ENCODE results near the gene FFAR2.
"Not testable (repeated sequence)": the region's sequence is repeated elsewhere in the genome, so short reads cannot be mapped to it uniquely, and the experiment has no call there.

FFAR2 gene

DNA sequence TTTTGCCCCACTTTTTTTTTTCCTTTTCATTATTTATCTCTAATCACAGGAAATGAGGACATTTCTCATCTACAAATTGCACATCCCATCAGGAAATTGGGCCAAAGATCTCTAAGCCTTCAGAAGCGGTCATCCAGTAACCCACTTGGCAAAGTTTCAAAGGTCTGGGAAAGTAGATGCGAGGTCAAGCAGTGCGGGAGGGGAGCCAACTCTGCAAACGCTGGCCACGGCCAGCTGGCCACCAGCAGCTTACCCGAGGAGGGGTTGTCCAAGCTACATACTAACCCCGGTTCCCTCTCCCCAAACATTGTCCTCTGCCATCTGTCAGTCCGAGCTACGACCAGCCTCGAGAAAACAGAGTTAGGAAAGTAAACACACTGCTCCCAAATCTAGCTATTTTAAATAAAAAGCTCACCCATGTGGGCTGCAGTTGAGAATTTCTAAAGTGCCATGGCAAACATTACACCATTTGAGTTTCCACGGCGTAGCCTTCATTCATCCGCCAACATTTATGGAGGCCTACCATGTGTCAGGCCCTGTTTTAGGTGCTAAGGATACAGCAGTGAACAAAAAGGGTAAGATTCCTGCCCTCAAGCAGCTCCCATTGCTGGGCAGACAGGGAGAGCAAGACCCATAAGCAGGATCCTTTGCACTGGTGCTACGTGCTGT lies 11.5 kb downstream of the FFAR2 start:
- H3K4me3 Mint-ChIP-seq: no peak overlapping the region
- no peak overlapping the region for H3K27ac Mint-ChIP-seq
- no peaks in the 10 kb centered on the region for H3K9me3 Mint-ChIP-seq
- no peaks in the 10 kb centered on the region for H3K27me3 Mint-ChIP-seq
- H3K36me3 Mint-ChIP-seq: no peaks in the 10 kb centered on the region
- peaks cover 32% of the 10 kb centered on the region for H3K4me1 Mint-ChIP-seq

DNA sequence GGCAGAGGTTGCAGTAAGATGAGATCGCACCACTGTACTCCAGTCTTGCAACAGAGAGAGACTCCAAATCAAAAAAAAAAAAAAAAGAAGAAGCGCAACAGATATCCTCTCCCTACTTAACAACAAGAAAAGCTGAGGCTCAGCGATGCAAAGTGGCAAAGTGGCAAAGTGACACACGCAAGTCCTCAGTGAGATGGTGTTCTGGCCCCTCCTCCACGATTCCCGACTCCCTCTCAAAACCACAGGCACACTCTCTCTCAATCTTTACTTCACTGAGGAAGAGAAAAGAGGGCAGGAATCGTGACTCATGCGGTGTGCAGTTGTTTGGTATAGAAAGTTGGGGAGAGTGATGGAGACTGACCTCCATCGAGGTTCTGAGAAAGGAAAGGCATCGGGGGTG lies 12.6 kb downstream of the FFAR2 start:
- Mint-ChIP-seq H3K9me3 (no peaks in the 10 kb centered on the region), H3K27me3 (no peaks in the 10 kb centered on the region), H3K4me1 (peaks cover 31% of the 10 kb centered on the region), H3K4me3 (no peak overlapping the region), H3K36me3 (no peaks in the 10 kb centered on the region), H3K27ac (peak overlapping the region; percentile 13)

DNA sequence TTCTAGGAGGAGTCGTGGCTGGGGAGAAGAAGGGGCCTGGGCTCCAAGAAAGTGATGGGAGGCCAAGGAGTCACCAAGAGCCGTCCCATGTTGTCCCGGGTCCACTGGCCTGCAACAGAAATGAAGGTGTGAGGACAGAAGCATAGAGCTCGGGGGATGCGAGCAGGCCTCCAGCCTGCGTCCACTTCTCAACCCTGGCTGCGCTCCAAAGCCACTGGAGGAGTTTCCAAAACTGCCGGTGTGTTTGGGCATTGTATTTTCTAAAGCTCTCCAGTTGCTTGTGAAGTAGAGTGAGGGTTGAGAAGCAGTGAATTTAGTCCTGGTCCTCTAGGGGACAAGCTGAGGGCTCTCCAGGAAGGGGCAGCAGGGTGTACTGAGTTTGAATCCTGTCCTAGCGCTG lies 13.0 kb downstream of the FFAR2 start:
- no peak overlapping the region for H3K4me3 Mint-ChIP-seq
- H3K27me3 Mint-ChIP-seq: no peaks in the 10 kb centered on the region
- H3K9me3 Mint-ChIP-seq: no peaks in the 10 kb centered on the region
- no peaks in the 10 kb centered on the region for H3K36me3 Mint-ChIP-seq
- no peak overlapping the region for H3K27ac Mint-ChIP-seq
- peaks cover 26% of the 10 kb centered on the region for H3K4me1 Mint-ChIP-seq

DNA sequence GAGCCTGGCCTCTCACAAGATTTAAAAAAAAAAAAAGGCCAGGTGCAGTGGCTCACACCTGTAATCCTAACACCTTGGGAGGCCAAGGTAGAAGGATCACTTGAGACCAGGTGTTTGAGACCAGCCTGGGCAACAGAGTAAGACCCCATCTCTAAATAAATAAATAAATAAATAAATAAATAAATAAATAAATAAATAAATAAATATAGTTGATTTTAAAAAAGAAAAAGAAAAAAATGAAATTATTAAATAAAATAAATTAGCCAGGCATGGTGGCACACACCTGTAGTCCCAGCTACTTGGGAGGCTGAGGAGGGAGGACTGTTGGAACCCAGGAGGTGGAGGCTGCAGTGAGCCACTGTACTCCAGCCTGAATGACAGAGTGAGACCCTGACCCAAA lies 13.7 kb downstream of the FFAR2 start:
- not testable (repeated sequence) for H3K4me3 Mint-ChIP-seq, H3K27ac Mint-ChIP-seq, H3K36me3 Mint-ChIP-seq, H3K9me3 Mint-ChIP-seq, H3K27me3 Mint-ChIP-seq
- peaks cover 26% of the 10 kb centered on the region for H3K4me1 Mint-ChIP-seq

DNA sequence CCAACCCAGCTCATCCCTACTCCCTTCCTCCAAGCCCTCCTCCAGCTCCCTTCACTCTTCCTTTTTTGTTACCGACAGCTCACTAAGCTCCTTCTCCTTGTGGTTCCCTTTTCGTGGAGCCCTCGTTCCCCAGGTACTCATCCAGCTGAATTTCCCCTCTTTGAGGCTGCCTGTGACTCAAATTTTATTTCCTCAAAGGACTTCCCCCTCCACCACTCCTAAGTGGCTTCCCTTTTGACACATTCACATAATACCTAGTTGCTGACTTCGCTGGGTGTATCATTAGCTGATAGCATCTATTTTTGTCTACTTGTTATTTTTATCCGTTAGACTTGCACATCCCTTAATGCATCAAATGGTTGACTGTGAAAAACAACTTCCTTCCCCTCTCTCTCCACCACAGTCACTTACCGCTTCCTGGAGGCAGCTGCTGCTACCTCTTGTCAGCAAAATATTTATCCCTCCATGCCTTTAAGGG lies 14.5 kb downstream of the FFAR2 start:
- Mint-ChIP-seq H3K27me3 (no peaks in the 10 kb centered on the region), H3K36me3 (no peaks in the 10 kb centered on the region), H3K27ac (peak overlapping the region; percentile 66), H3K9me3 (no peaks in the 10 kb centered on the region), H3K4me3 (peak overlapping the region; percentile 66), H3K4me1 (peaks cover 26% of the 10 kb centered on the region)

DNA sequence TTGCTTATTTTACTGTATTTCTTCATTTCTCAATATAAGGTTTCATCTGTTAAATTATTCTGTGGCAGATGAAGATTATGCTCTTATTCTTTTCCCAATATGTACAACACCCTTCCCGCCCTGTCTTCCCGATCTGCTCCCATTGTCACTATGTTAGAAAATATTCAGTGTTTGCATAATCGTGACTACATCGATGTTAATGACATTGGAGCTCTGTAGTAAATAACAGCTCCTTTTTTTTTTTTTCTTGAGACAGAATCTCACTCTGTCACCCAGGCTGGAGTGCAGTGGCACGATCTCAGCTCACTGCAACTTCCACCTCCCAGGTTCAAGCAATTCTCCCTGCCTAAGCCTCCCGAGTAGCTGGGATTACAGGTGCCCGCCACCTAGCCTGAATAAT lies 14.9 kb downstream of the FFAR2 start:
- Mint-ChIP-seq H3K4me3 (peak overlapping the region; percentile 66), H3K4me1 (peaks cover 26% of the 10 kb centered on the region), H3K27ac (peak overlapping the region; percentile 66)
- H3K9me3 Mint-ChIP-seq, H3K27me3 Mint-ChIP-seq, H3K36me3 Mint-ChIP-seq: not testable (repeated sequence)

DNA sequence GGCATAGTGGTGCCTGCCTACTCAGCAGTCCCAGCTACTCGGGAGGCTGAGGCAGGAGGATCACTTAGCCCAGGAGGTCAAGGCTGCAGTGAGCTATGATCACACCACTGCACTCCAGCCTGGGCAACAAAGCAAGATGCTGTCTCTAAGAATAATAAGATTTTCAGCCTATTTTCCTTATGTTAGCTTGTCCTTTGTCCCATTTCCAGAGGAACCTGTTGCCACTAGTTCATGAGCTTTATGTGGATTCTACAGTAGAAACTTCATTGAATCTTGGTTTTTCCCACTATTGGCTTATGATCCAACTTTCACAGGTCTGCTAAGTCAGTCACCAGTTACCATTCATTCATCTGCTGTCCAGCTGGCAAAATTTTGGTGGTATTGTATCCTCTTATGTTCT lies 18.2 kb downstream of the FFAR2 start:
- Mint-ChIP-seq H3K27me3 (no peaks in the 10 kb centered on the region), H3K9me3 (no peaks in the 10 kb centered on the region), H3K4me3 (no peak overlapping the region), H3K27ac (no peak overlapping the region), H3K4me1 (peaks cover 21% of the 10 kb centered on the region), H3K36me3 (no peaks in the 10 kb centered on the region)

DNA sequence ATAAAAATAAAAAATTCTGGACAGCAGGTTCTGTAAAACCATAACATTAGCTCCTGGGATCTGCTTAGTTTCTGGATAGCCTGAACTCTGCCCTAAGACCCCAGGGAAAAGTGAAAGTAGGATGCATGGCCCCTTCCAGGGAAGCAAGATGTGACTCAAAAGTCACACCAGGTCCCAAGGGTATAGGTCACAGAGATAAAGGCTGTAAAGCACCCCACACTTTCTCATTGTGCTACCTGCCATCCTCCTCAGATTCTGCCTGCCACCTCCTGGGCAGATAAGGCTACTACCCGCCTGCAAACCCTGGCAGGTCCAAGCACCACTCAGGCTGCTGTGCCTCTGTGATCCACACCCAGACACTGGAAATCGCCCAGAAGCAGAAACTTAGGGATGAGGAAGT lies 20.6 kb downstream of the FFAR2 start:
- Mint-ChIP-seq H3K4me3 (no peak overlapping the region), H3K9me3 (no peaks in the 10 kb centered on the region), H3K36me3 (no peaks in the 10 kb centered on the region), H3K4me1 (peaks cover 5% of the 10 kb centered on the region), H3K27me3 (no peaks in the 10 kb centered on the region), H3K27ac (no peak overlapping the region)

DNA sequence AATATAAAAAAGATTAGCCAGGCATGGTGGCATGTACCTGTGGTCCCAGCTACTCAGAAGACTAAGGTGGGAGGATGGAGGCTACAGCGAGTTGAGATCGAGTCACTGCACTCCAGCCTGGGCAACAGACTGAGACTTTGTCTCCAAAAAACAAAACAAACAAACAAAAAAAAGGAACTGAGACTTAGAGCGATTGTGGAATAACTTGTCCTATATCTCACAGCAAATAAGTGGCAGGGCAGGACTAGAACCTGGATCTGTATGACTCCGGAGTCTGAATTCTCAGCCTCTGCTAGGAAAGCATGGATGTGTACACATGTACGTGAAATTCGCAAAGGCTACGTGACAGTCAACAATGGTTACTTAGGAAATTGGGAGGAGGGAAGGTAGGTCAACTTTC lies 22.1 kb downstream of the FFAR2 start:
- H3K4me3 Mint-ChIP-seq: no peak overlapping the region
- no peaks in the 10 kb centered on the region for H3K9me3 Mint-ChIP-seq
- H3K36me3 Mint-ChIP-seq: no peaks in the 10 kb centered on the region
- peak overlapping the region; percentile 35 for H3K27ac Mint-ChIP-seq
- no peaks in the 10 kb centered on the region for H3K27me3 Mint-ChIP-seq
- H3K4me1 Mint-ChIP-seq: no peaks in the 10 kb centered on the region

DNA sequence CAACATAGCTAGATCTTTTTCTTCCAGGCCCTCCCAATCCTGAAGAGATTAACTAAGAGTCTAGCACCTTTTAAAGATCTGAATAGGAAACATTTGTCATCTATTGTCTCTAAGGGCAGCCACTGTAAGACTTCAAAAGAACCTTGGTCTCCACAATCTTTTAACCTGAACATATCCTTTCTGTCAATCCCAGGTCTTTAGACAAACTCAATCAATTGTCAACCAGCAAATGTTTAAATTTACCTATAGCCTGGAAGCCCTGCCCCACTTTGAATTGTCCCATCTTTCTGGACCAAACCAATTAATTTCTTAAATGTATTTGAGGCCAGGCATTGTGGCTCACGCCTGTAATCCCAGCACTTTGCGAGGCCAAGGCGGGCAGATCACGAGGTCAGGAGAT lies 23.0 kb downstream of the FFAR2 start:
- H3K9me3 Mint-ChIP-seq, H3K27ac Mint-ChIP-seq, H3K27me3 Mint-ChIP-seq, H3K36me3 Mint-ChIP-seq, H3K4me1 Mint-ChIP-seq, H3K4me3 Mint-ChIP-seq: not testable (repeated sequence)

DNA sequence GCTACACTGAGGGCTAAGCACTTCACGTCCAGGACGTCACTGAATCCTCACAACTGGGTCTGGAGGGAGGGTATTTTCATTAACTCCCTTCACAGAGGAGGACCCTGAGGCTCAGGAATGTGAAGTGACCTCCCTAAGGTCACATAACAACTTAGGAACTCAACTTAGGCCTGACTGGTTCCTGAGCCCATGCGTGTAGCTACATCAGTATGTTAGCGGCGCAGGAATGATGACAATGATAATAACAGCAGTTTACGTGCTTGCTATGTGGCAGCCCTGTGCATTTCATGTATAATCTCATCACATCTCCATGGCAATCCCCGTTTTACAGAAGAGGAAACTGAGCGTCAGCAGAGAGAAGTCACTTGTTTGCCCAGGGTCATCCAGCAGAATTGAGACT lies 23.9 kb downstream of the FFAR2 start:
- no peaks in the 10 kb centered on the region for H3K27me3 Mint-ChIP-seq
- H3K36me3 Mint-ChIP-seq: no peaks in the 10 kb centered on the region
- H3K4me1 Mint-ChIP-seq: no peaks in the 10 kb centered on the region
- H3K9me3 Mint-ChIP-seq: no peaks in the 10 kb centered on the region
- no peak overlapping the region for H3K4me3 Mint-ChIP-seq
- no peak overlapping the region for H3K27ac Mint-ChIP-seq

DNA sequence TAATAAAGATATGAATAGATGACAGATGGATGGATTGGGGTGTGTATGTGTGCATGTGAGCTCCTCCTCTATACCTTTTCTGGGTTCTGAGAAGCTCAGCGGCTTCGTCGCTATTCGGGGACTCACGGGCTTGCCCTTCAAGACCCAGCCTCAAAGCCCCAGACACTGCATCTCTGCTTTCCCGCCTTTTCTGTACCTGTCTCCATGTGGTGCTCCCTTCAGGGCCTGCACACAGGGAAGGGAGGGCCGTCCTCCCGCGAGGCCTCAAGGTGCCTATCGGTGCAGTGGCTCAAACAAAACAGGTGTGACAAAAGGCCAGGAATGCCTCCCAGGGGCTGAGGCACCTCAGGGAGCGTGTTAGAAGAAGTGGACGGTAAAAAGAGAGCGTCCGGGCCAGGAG lies 26.0 kb downstream of the FFAR2 start:
- Mint-ChIP-seq H3K9me3 (no peaks in the 10 kb centered on the region), H3K4me1 (no peaks in the 10 kb centered on the region), H3K36me3 (no peaks in the 10 kb centered on the region), H3K27me3 (no peaks in the 10 kb centered on the region), H3K27ac (no peak overlapping the region), H3K4me3 (no peak overlapping the region)

DNA sequence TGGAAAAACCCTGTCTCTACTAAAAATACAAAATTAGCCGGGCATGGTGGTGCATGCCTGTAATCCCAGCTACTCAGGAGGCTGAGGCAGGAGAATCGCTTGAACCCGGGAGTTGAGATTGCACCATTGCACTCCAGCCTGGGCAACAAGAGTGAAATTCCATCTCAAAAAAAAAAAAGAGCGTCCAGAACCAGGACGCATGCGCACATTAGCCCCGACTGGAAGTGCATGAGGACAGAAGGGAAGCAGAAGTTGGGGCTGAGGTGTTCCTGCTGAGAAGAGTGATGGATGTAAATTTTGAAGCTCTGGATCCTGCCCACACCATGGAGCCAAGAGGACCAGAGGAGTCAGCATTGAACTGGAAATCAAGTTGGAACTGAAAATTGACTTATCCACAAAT lies 26.5 kb downstream of the FFAR2 start:
- H3K27me3 Mint-ChIP-seq, H3K36me3 Mint-ChIP-seq, H3K4me1 Mint-ChIP-seq, H3K4me3 Mint-ChIP-seq, H3K27ac Mint-ChIP-seq, H3K9me3 Mint-ChIP-seq: not testable (repeated sequence)

DNA sequence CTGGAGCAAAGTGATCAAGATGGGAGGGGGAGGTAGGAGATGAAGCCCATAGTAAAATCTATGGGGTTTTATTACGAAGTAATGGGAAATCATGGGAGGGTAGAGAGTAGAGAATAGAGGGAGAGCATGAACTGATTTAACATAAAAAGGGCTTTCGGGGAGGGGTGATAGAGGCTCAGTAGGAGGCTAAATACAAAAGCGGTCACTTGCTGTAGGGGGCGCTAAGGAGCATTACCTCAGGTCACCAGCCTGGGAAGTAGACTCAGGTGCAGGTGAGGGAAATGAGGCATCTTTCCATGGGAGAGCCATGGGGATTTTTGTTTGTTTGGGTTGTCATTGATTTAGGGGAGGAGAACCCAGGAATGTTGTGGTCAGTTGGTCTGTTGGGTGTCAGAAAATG lies 28.1 kb downstream of the FFAR2 start:
- H3K4me3 Mint-ChIP-seq: no peak overlapping the region
- no peaks in the 10 kb centered on the region for H3K4me1 Mint-ChIP-seq
- H3K27ac Mint-ChIP-seq: no peak overlapping the region

DNA sequence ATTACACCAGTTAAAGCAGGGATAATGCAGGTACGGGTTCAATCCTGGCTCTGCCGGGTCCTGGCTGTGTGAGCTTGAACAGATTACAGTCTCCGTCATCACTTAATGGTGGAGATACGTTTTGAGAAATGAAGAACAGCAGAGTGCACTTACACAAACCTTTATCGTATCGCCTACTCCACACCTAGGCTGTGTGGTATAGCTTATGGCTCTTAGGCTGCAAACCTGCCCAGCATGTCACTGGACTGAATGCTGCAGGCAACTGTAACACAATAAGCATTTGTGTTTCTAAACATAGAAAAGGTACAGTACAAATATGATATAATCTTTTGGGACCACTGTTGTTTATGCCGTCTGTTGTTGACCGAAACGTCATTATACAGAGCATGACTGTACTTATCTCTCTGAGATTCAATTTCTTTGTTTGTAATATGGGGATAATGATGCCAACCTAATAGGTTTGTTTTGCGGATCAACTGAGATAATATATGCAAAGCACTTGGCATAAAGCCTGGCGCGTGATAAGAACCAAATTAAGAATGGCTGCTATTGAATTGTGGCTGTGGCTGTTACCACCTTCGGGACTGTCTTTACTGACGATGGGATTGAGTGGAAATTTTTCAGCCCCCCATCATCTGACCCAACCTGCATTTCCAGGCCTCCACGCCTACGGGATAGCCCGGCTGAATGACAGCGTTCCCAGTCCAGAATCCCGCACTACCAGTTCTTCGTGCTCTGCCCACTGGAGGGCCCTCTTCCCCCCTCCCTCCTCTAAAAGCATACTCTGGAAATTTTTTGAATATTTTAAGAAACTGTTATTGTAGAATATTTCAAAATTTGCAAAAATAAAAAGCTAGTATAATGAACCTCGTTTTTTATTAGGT lies 31.0 kb downstream of the FFAR2 start:
- Mint-ChIP-seq H3K9me3 (no peaks in the 10 kb centered on the region), H3K4me3 (no peak overlapping the region), H3K27me3 (peaks cover 2% of the 10 kb centered on the region), H3K36me3 (no peaks in the 10 kb centered on the region), H3K27ac (no peak overlapping the region), H3K4me1 (no peaks in the 10 kb centered on the region)

More for the DNA sequence above, 28.1 kb downstream of the FFAR2 start:
- no peaks in the 10 kb centered on the region for H3K27me3 Mint-ChIP-seq
- no peaks in the 10 kb centered on the region for H3K36me3 Mint-ChIP-seq
- no peaks in the 10 kb centered on the region for H3K9me3 Mint-ChIP-seq

DNA sequence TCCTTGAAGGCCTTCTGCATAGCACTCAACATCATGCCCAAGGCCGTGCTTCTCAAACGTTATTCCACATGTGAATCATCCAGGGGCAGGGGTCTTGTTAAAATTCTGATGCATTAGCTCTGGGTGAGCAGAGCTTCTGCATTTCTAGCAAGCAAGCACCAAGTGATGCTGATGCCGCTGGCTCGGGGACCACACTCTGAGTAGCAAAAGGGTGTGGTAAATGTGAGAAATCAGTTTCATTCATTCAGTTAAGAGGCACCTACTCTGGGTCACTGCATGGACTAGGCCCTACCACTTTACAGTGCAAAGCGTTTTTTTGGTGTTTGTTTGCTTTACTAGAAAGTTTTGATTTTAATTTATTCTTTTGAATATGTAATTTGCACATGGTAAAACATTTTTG lies 35.0 kb downstream of the FFAR2 start:
- Mint-ChIP-seq H3K27me3 (peaks cover 2% of the 10 kb centered on the region), H3K36me3 (no peaks in the 10 kb centered on the region), H3K4me3 (no peak overlapping the region), H3K9me3 (no peaks in the 10 kb centered on the region), H3K27ac (peak overlapping the region; percentile 41), H3K4me1 (no peaks in the 10 kb centered on the region)
